GM19372 (cell line): ENCODE data around the gene BANF2.
"Not testable (repeated sequence)": the region's sequence is repeated elsewhere in the genome, so short reads cannot be mapped to it uniquely, and the experiment has no call there.

Experiments
- ATAC-seq: cut with Tn5 transposase; IDR thresholded peaks from one replicate; pipeline ENCODE4 v1.9.1; 2021; ENCODE audit warnings: mild to moderate bottlenecking, low read depth, moderate library complexity; ENCODE audit not compliant: unreplicated experiment

BANF2 gene

GRCh38 chr20:17699931-17700351, at the start of gene BANF2:
BANF2 (plus strand) TSS chr20:17699966; CDS start chr20:17725026, 25,060 bp downstream.
- ATAC-seq: no peak

- ATAC-seq: no peak
Measured at GRCh38 chr20:17650301-17651128, 49.3 kb upstream of the BANF2 start.

GRCh38 chr20:17651129-17651759, 48.5 kb upstream of the BANF2 start:
- ATAC-seq: no peak

DNA sequence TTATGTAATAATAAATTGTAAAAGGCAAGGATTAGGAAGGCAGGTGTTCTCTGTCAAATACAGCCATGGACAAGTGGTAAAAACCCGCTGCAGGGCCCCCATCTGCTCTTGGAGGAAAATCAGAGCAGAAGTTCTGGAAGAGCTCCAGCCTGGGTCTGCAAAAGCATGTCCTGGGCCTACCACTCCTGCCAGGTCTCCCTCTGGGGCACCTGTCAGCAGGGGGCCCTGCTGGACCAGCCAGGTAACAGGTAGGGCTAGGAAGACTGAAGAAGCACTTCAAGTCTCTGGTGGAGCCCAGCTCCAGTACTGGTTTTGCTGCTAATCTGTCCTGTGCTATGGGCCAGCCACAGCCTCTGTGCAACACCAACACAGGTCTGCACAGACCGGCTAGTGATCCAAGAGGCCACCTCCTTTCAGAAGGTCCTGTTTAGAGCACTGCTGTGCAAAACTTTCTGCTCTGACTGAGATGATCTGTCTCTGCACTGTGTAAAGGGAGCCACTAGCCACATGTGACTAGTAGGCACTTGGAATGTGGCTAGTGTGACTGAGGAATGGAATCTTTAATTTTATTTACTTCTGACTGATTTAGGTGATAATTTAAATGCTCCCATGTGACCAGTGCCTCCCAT, 47.9 kb upstream of the BANF2 start:
- ATAC-seq: no peak

DNA sequence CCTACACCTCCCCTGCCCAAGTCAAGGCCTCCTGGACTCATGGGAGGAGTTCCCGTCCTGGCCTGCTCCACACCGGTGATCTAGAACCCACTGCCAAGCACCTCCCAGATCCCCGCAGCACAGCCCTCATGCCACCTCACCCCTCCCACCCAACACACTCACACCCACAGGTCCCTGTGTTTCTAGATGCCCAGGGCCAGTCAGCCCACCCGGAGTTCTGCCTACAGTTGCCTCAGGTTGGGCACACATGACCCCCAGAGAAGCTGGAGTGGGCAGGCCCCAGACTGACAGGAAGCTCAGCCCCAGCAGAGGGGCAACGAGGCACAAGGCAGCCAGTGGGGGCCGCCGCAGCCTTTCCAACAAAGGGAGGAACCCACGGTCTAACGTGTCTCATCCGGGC, 47.4 kb upstream of the BANF2 start:
- no peak for ATAC-seq

GRCh38 chr20:17653835-17654648, 45.7 kb upstream of the BANF2 start:
- no peak for ATAC-seq

- no peak for ATAC-seq
Measured at GRCh38 chr20:17654649-17655285, 45.0 kb upstream of the BANF2 start.

- ATAC-seq: no peak
Measured at GRCh38 chr20:17655286-17655651, 44.5 kb upstream of the BANF2 start.

- no peak for ATAC-seq
Measured at GRCh38 chr20:17655865-17656479, 43.8 kb upstream of the BANF2 start.

DNA sequence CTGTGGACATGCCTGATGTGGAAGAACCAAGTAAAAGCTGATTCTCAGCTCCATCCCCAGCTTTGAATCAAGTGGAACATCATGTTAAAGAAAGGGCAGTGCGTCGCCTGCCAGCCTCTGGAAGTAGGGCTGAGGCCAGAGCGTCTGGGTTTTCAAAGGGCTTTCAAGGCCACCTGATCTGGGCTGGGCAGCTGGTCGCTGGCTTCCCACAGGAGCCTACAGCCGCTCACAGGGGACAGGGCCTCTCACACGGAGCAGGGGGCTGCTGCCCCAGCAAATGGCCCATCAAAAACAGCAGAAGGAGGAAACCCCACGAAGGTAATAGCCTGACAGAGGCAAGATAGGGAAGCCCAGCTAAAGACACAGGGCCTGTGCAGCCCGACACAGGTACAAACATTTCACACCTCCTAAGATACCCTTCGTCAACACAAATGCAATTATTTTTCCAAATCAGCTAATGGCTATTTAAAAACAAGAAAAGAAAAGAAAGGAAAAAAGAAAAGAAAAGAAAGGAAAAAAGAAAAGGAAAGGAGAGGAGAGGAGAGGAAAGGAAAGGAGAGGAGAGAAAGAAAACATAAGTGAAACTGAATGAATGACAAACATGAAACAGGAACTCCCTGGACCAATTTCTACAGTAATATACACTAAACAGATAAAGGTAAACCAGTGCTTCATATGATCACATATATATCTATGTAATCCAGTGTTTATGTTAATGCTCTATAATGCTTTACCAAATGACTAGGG, 42.5 kb upstream of the BANF2 start:
- ATAC-seq: no peak

DNA sequence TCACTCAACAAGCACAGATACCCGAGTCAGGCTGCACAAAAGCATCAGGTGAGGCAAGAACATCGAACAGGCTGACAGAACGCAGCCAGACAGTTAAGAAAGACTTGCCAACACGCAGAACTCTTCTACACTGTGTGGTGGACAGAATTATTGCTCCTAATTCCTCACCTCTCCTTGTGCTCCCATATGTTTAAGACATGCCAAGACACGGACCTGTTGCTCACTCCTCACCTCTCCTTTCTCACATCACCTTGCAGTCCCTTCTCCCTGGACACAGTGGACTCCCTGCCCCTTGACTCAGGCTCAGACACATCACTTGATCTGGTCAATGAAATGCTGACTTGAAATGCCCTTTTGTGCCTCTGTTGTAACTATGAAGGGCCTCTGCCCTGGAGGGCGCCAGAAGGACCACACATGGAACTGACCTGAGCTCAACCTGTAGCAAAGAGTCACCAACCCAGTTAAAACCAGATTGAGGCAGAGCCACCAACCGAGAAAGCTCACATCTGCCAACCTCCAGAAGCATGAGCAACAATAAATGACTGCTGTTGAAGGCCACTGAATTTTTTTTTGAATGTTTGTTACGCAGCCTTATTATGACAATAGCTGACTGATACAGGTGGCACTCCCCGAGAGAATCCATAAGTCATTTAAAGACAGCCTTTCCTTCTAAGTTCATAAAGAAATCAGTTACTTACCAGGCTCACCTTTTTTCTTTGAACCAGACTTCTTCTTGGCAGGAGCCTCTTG, 41.7 kb upstream of the BANF2 start:
- ATAC-seq: no peak

GRCh38 chr20:17658648-17658993, 41.1 kb upstream of the BANF2 start:
- no peak for ATAC-seq

DNA sequence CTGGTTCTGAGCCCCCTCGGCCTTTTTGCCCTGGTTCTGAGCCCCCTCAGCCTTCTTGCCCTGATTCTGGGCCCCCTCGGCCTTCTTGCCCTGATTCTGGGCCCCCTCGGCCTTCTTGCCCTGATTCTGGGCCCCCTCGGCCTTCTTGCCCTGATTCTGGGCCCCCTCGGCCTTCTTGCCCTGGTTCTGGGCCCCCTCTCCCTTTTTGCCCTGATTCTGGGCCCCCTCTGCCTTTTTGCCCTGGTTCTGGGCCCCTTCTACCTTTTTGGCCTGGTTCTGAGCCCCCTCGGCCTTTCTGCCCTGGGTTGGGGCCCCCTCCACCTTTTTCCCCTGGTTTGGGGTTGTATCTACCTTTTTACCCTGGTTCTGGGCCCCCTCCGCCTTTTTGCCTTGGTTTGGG, 40.4 kb upstream of the BANF2 start:
- ATAC-seq: not testable (repeated sequence)

DNA sequence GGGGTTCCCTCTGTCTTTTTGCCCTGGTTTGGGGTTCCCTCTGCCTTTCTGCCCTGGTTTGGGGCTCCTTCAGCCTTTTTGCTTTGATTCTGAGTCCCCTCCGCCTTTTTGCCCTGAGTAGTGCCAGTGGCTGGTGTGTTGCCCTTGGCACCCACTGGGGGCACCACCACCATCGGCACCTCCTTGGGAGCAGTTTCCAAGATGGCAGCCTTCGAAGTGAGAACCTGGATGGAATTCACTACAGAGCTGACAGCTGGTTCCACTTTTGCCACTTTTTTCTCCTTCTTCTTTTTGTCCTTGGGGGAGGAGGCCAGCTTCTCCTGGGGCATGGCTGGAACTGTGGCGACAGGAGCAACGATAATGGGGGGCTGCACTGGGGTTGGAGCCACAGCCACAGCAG, 40.0 kb upstream of the BANF2 start:
- no peak for ATAC-seq

DNA sequence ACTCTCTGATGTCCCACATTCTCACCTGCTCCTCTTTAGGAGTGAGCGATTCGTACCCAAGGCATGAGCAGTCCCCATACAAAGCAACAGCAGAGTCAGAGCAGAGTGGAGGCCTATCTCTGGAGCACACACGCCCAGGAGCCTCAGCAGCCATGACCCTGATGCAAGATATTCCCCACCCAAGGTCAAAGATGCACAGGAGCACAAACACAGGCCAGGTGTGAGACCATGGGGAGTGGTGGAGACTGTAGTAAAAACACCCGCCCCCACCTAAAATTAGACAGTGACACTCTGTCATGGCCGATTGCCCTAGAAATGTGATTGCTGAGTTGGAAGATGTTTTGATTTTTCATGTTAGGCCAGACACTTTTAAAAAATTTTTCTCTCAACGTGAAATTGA, 39.1 kb upstream of the BANF2 start:
- no peak for ATAC-seq

- ATAC-seq: no peak
Measured at GRCh38 chr20:17661121-17661744, 38.5 kb upstream of the BANF2 start.

- no peak for ATAC-seq
Measured at GRCh38 chr20:17662333-17663039, 37.3 kb upstream of the BANF2 start.

- no peak for ATAC-seq
Measured at GRCh38 chr20:17663040-17663399, 36.7 kb upstream of the BANF2 start.
